K562 (cell line): Measurements from ENCODE around the gene LMBR1L. TPM values are rescaled to one million over a fixed set of nuclear protein-coding genes. Genes with fewer than 3 reads are reported as not detected.

ENCODE experiments used
- ATF7 ChIP-seq: fragments of 450-650 bp; IDR thresholded peaks from 2 replicates; pipeline ENCODE4 v1.7.1; 2014; ENCODE audit warnings: mild to moderate bottlenecking, moderate library complexity
- BRCA1 ChIP-seq, 2 experiments: fragments of 450-650 bp in 1 of 2; sonication (generic) in 1 of 2; formaldehyde crosslinking in 1 of 2; IDR thresholded peaks; 2 replicates each; pipeline versions ENCODE4 v1.5.0 to v1.6.1; 2017 to 2020; ENCODE audit warnings: mild to moderate bottlenecking in 1 of 2, missing genetic modification reagents in 1 of 2
- CBX8 ChIP-seq: fragments of 200-600 bp; sonication (generic); IDR thresholded peaks from 2 replicates; pipeline ENCODE4 v1.6.1; 2012; ENCODE audit warnings: borderline replicate concordance, mixed run types, low read depth, mild to moderate bottlenecking, moderate library complexity, mixed read lengths, low read length, control low read depth, inconsistent platforms; ENCODE audit not compliant: poor library complexity, severe bottlenecking; ENCODE audit errors: extremely low read depth
- CCNT2 ChIP-seq: IDR thresholded peaks from 2 replicates; pipeline ENCODE4 v1.6.1; 2011; ENCODE audit warnings: borderline replicate concordance, low read depth, mild to moderate bottlenecking, moderate library complexity, mixed read lengths, low read length; ENCODE audit not compliant: insufficient read length; ENCODE audit errors: extremely low read depth
- CHD1 ChIP-seq: fragments of 200-600 bp; sonication (generic); IDR thresholded peaks from one replicate; pipeline ENCODE4 v1.6.1; 2012; ENCODE audit warnings: mild to moderate bottlenecking, moderate library complexity, low read length, inconsistent platforms
- MED1 ChIP-seq: sonication (generic); formaldehyde crosslinking; IDR thresholded peaks from 2 replicates; pipeline ENCODE4 v1.8.1; 2023; ENCODE audit warnings: missing genetic modification reagents, borderline replicate concordance
- MYNN ChIP-seq, 2 experiments: sonication (generic); formaldehyde crosslinking in 1 of 2; IDR thresholded peaks; 2 replicates each; pipeline versions ENCODE4 v1.5.0 to v1.6.1; 2016 to 2020; ENCODE audit warnings: antibody characterized with exemption in 1 of 2, missing genetic modification reagents in 1 of 2
- NCOA1 ChIP-seq: fragments of 450-650 bp; IDR thresholded peaks from 2 replicates; pipeline ENCODE4 v1.6.1; 2016; ENCODE audit warnings: low read depth
- PTTG1 ChIP-seq: fragments of 450-650 bp; IDR thresholded peaks from 2 replicates; pipeline ENCODE4 v1.6.1; 2016; ENCODE audit warnings: low read depth, mild to moderate bottlenecking, missing genetic modification characterization, missing compliant biosample characterization
- RBBP5 ChIP-seq: fragments of 200-600 bp; sonication (generic); IDR thresholded peaks from 2 replicates; pipeline ENCODE4 v1.6.1; 2012; ENCODE audit warnings: borderline replicate concordance, mild to moderate bottlenecking, low read length, control low read depth, inconsistent platforms; ENCODE audit not compliant: insufficient read depth, poor library complexity, severe bottlenecking
- SOX6 ChIP-seq: fragments of 450-650 bp; IDR thresholded peaks from 2 replicates; pipeline ENCODE4 v1.6.1; 2014; ENCODE audit warnings: mild to moderate bottlenecking
- ZBTB17 ChIP-seq: fragments of 450-650 bp; formaldehyde crosslinking; IDR thresholded peaks from 2 replicates; pipeline ENCODE4 v1.4.0; 2020; ENCODE audit warnings: mild to moderate bottlenecking
- ZNF140 ChIP-seq: fragments of 250-450 bp; sonication (Bioruptor Pico); IDR thresholded peaks from 2 replicates; pipeline ENCODE4 v1.8.0; 2021; ENCODE audit warnings: moderate library complexity, mild to moderate bottlenecking, inconsistent platforms
- ZNF785 ChIP-seq: fragments of 250-450 bp; sonication (Bioruptor Pico); IDR thresholded peaks from 2 replicates; pipeline ENCODE4 v1.4.0; 2020; ENCODE audit warnings: mild to moderate bottlenecking
- ZNF79 ChIP-seq: fragments of 250-450 bp; sonication (Bioruptor Pico); IDR thresholded peaks from 2 replicates; pipeline ENCODE4 v1.4.0; 2020; ENCODE audit warnings: low read depth, mild to moderate bottlenecking, moderate library complexity
- polyA plus RNA-seq, 8 experiments: library from polyadenylated mRNA; depleted of rRNA in 4 of 8; stranded (reverse) in 5 of 8; unstranded in 3 of 8; fragments of >200 nt; fragmentation: Nextera tagmentation in 2 of 8; fragmentation: Illumina TruSeq in 1 of 8; extraction: Ambion mirVana in 2 of 8; extraction: Trizol in 1 of 8; gene quantifications; 2 replicates each; pipeline versions ENCODE4 v1.2.1 to v1.2.3, GENCODE V29; 2011 to 2014; ENCODE audit warnings: inconsistent platforms in 1 of 8, missing spikeins in 1 of 8
- total RNA-seq, 7 experiments: library from RNA; depleted of rRNA in 6 of 7; stranded (reverse); fragments of >200 nt in 6 of 7; fragmentation: Illumina TruSeq in 2 of 7; extraction: Trizol in 2 of 7; gene quantifications; 2 replicates each; pipeline versions ENCODE4 v1.2.1 to v1.2.3, GENCODE V29; 2011 to 2021; ENCODE audit warnings: low replicate concordance in 1 of 7
- TF ChIP-seq, protein P1 (sequence below): fragments of 200-800 bp; sonication (Bioruptor generic); IDR thresholded peaks from 2 replicates; pipeline ENCODE4 v1.6.1; 2017; ENCODE audit warnings: missing genetic modification characterization, missing compliant biosample characterization
- TF ChIP-seq, protein P2 (sequence below): fragments of 200-400 bp; formaldehyde crosslinking; IDR thresholded peaks from 2 replicates; pipeline ENCODE4 v1.6.1; 2017; ENCODE audit warnings: mild to moderate bottlenecking, low read depth, low read length, moderate library complexity
- TF ChIP-seq, protein P3 (sequence below): IDR thresholded peaks from 2 replicates; pipeline ENCODE4 v1.6.1; 2012; ENCODE audit warnings: low read depth, low read length, improper control_type of control experiment, borderline replicate concordance
- TF ChIP-seq, protein P4 (sequence below): fragments of 250-450 bp; sonication (Bioruptor Pico); IDR thresholded peaks from 2 replicates; pipeline ENCODE4 v1.5.0; 2022; ENCODE audit warnings: mild to moderate bottlenecking

LMBR1L gene
- total and polyA plus RNA-seq, 9 of the 15 experiments (the other 6 are each of a cell fraction or from before 2014, with no cell fraction given): 2.5 to 57.0 (median 31.1) TPM

DNA sequence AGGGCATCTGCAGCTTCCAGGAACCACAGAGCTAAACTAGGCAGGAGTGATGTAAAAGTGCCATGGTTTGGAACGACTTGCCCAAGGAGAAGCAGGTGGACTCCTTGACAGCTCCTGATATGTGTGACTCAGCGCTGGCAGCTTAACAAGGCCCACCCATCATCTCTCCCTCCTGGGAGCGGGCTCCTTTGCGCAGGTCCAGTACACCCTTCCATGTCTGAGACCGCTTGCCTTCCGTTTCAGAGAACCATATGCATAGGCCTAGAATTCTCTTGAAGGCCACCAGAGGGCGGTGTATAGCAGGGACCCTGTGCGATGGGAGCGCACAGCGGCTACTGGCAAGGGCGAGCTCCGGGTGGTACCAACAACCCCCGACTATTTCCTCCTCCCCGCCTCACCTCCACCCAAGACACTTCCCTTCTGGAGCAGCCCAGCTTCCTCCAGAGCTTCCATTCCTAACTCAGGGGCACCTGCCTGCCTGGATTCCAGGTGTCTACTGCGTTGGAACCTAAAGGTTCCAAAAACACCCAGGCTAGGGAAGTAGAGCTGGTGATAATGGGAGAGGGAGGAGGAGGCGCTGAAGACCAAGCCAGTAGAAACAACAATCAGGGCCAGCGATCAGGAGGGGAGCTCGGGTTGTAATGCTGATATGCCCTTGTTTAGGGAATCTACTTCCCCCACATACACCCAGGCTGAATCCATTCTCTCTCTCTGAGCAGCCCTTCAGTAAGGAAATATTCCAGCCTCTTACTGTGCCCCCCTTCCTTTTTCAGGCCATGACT is 22.3 kb downstream of the LMBR1L start (continued):
- TF ChIP-seq PTTG1 (tag) (no peak), ZNF785 (CRISPR knock-in tag) (no peak), ZNF140 (CRISPR knock-in tag) (no peak), MED1 (no peak), SOX6 (no peak), MYNN (IDR thresholded peaks at IDR 0.05) (peak; percentile 66; the same call in 1 of the 2 replicates), MYNN (CRISPR knock-in tag; IDR thresholded peaks at IDR 0.05) (no peak), ATF7 (peak; percentile 75), ZNF79 (CRISPR knock-in tag) (no peak), CBX8 (no peak), CCNT2 (no peak), RBBP5 (no peak), NCOA1 (no peak), BRCA1 (IDR thresholded peaks at IDR 0.05) (no peak), BRCA1 (CRISPR knock-in tag; IDR thresholded peaks at IDR 0.05) (no peak), ZBTB17 (peak; percentile 56), CHD1 (no peak)
- TF ChIP-seq, protein P1, sequence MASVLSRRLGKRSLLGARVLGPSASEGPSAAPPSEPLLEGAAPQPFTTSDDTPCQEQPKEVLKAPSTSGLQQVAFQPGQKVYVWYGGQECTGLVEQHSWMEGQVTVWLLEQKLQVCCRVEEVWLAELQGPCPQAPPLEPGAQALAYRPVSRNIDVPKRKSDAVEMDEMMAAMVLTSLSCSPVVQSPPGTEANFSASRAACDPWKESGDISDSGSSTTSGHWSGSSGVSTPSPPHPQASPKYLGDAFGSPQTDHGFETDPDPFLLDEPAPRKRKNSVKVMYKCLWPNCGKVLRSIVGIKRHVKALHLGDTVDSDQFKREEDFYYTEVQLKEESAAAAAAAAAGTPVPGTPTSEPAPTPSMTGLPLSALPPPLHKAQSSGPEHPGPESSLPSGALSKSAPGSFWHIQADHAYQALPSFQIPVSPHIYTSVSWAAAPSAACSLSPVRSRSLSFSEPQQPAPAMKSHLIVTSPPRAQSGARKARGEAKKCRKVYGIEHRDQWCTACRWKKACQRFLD (CRISPR knock-in tag): peak; percentile 85
- TF ChIP-seq, protein P2, sequence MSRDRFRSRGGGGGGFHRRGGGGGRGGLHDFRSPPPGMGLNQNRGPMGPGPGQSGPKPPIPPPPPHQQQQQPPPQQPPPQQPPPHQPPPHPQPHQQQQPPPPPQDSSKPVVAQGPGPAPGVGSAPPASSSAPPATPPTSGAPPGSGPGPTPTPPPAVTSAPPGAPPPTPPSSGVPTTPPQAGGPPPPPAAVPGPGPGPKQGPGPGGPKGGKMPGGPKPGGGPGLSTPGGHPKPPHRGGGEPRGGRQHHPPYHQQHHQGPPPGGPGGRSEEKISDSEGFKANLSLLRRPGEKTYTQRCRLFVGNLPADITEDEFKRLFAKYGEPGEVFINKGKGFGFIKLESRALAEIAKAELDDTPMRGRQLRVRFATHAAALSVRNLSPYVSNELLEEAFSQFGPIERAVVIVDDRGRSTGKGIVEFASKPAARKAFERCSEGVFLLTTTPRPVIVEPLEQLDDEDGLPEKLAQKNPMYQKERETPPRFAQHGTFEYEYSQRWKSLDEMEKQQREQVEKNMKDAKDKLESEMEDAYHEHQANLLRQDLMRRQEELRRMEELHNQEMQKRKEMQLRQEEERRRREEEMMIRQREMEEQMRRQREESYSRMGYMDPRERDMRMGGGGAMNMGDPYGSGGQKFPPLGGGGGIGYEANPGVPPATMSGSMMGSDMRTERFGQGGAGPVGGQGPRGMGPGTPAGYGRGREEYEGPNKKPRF: no peak
- TF ChIP-seq, protein P3, sequence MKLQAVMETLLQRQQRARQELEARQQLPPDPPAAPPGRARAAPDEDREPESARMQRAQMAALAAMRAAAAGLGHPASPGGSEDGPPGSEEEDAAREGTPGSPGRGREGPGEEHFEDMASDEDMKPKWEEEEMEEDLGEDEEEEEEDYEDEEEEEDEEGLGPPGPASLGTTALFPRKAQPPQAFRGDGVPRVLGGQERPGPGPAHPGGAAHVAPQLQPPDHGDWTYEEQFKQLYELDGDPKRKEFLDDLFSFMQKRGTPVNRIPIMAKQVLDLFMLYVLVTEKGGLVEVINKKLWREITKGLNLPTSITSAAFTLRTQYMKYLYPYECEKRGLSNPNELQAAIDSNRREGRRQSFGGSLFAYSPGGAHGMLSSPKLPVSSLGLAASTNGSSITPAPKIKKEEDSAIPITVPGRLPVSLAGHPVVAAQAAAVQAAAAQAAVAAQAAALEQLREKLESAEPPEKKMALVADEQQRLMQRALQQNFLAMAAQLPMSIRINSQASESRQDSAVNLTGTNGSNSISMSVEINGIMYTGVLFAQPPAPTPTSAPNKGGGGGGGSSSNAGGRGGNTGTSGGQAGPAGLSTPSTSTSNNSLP: no peak
- TF ChIP-seq, protein P4, sequence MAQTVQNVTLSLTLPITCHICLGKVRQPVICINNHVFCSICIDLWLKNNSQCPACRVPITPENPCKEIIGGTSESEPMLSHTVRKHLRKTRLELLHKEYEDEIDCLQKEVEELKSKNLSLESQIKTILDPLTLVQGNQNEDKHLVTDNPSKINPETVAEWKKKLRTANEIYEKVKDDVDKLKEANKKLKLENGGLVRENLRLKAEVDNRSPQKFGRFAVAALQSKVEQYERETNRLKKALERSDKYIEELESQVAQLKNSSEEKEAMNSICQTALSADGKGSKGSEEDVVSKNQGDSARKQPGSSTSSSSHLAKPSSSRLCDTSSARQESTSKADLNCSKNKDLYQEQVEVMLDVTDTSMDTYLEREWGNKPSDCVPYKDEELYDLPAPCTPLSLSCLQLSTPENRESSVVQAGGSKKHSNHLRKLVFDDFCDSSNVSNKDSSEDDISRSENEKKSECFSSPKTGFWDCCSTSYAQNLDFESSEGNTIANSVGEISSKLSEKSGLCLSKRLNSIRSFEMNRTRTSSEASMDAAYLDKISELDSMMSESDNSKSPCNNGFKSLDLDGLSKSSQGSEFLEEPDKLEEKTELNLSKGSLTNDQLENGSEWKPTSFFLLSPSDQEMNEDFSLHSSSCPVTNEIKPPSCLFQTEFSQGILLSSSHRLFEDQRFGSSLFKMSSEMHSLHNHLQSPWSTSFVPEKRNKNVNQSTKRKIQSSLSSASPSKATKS (CRISPR knock-in tag): no peak
